ENCODE results near the gene INHBC.
"Not testable (repeated sequence)": the region's sequence is repeated elsewhere in the genome, so short reads cannot be mapped to it uniquely, and the experiment has no call there.

The INHBC gene

GRCh38 chr12:57404966-57405640 is 29.5 kb upstream of the INHBC start:
- no peak for DNase-seq
- TF ChIP-seq CTCF (IDR thresholded peaks at IDR 0.05) = no peak
- no peaks in the 10 kb centered on the region for H3K9me3 ChIP-seq
- H3K36me3 ChIP-seq = no peaks in the 10 kb centered on the region
- H3K4me3 ChIP-seq = no peak overlapping the region
- no peak overlapping the region for H3K27ac ChIP-seq
- H3K27me3 ChIP-seq = no peaks in the 10 kb centered on the region
- peaks cover 0 to 7% (median 2%) of the 10 kb centered on the region in 4 donors for H3K4me1 ChIP-seq
- intact Hi-C loops (cut with DNase I; ENCODE audit: low total_unique reads) = no loop called here

GRCh38 chr12:57410534-57410933 is 24.1 kb upstream of the INHBC start:
- Histone ChIP-seq H3K36me3 (no peaks in the 10 kb centered on the region), H3K4me1 (peaks cover 0 to 10% (median 0%) of the 10 kb centered on the region in 4 donors), H3K27ac (no peak overlapping the region), H3K27me3 (no peaks in the 10 kb centered on the region), H3K9me3 (no peaks in the 10 kb centered on the region), H3K4me3 (no peak overlapping the region)
- intact Hi-C loops (cut with DNase I; ENCODE audit: low total_unique reads) = no loop called here
- DNase-seq = no peak
- no peak for TF ChIP-seq CTCF (IDR thresholded peaks at IDR 0.05)

GRCh38 chr12:57414160-57414559 is 20.4 kb upstream of the INHBC start:
- H3K27ac ChIP-seq; H3K4me3 ChIP-seq; H3K36me3 ChIP-seq; H3K9me3 ChIP-seq; intact Hi-C loops (cut with DNase I; ENCODE audit: low total_unique reads); DNase-seq; H3K27me3 ChIP-seq: not testable (repeated sequence)
- peaks cover 0 to 28% (median 7%) of the 10 kb centered on the region in 4 donors for H3K4me1 ChIP-seq

GRCh38 chr12:57415088-57415487 is 19.5 kb upstream of the INHBC start:
- intact Hi-C loops (cut with DNase I; ENCODE audit: low total_unique reads) = no loop called here
- H3K4me3 ChIP-seq = no peak overlapping the region
- TF ChIP-seq CTCF (IDR thresholded peaks at IDR 0.05) = no peak
- no peaks in the 10 kb centered on the region for H3K9me3 ChIP-seq
- DNase-seq = no peak
- no peaks in the 10 kb centered on the region for H3K27me3 ChIP-seq
- H3K4me1 ChIP-seq = peaks cover 0 to 21% (median 7%) of the 10 kb centered on the region in 4 donors
- H3K36me3 ChIP-seq = no peaks in the 10 kb centered on the region
- H3K27ac ChIP-seq = no peak overlapping the region

- Histone ChIP-seq H3K4me3 (no peak overlapping the region), H3K36me3 (peaks cover 0 to under 1% (median 0%) of the 10 kb centered on the region in 3 donors), H3K27me3 (no peaks in the 10 kb centered on the region), H3K27ac (no peak overlapping the region), H3K4me1 (peaks cover 0 to 18% (median 7%) of the 10 kb centered on the region in 4 donors), H3K9me3 (no peaks in the 10 kb centered on the region)
- no peak for TF ChIP-seq CTCF (IDR thresholded peaks at IDR 0.05)
- intact Hi-C loops (cut with DNase I; ENCODE audit: low total_unique reads) = no loop called here
- DNase-seq = no peak
Measured at GRCh38 chr12:57416039-57416996, 18.3 kb upstream of the INHBC start.

- intact Hi-C loops (cut with DNase I; ENCODE audit: low total_unique reads) = no loop called here
- DNase-seq = no peak
- H3K27ac ChIP-seq = no peak overlapping the region
Measured at GRCh38 chr12:57418255-57418654, 16.3 kb upstream of the INHBC start.

More at GRCh38 chr12:57418255-57418654, 16.3 kb upstream of the INHBC start:
- H3K27me3 ChIP-seq = no peaks in the 10 kb centered on the region
- no peaks in the 10 kb centered on the region for H3K9me3 ChIP-seq
- no peak for TF ChIP-seq CTCF (IDR thresholded peaks at IDR 0.05)
- H3K4me1 ChIP-seq = peaks cover 0 to 18% (median 7%) of the 10 kb centered on the region in 4 donors
- no peak overlapping the region for H3K4me3 ChIP-seq
- H3K36me3 ChIP-seq = peaks cover 4 to 12% (median 5%) of the 10 kb centered on the region in 3 donors

Data from tibial artery (tissue), 4 donors.